Measurements from ENCODE around the gene LMBR1.
"Not testable (repeated sequence)": the region's sequence is repeated elsewhere in the genome, so short reads cannot be mapped to it uniquely, and the experiment has no call there.

LMBR1 gene

DNA sequence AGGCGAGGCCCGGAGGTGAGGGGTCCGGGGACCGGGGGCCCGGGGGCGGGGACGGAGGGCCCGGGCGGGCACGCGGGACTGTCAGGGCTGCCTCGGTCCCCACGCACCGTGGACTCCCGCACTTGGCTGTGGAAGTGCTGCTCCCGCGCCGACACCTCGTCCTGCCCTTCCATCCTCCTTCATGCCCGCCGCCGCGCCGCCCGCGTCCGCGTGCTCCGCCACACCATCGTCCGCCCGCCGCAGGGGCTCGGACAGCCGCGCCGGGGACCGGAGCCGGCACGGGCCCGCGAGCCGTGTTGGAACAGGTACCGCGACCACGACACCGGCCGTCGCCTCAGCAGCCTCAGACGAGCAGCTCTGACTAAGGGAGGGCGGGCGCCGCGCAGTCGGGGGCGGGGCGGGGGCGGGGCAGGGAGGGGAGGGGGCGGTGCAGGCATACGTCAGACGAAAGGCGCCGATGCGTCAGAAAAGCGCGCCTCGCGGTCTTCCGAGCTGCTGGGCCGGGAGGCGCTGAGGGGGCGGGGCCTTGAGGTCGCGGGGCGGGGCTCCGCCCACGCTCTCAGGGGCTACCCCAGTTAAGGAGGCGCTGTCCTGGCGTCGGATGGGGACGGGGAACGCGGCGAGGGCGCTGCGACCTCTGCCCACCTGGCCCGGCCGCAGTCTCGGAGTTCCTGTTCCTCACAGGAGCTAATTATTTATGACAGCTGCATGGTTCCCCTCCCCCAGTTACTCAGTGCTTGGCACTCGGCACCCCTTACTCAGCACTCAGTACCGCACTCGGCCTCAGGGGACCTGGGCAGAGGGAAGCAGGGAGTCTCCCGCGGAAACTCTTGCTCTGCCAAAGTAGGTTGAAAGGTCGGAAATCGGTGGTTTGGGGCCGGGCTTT lies at the start of gene LMBR1:
TSS of gene LMBR1 (minus strand) at position 363 of the 886 bp plus-strand sequence. CDS start at position 173, 190 bp downstream.
- DNase-seq, result peak; percentile 80 to 91

GRCh38 chr7:156942708-156943090 lies 49.7 kb upstream of the LMBR1 start:
- no peak for DNase-seq

DNA sequence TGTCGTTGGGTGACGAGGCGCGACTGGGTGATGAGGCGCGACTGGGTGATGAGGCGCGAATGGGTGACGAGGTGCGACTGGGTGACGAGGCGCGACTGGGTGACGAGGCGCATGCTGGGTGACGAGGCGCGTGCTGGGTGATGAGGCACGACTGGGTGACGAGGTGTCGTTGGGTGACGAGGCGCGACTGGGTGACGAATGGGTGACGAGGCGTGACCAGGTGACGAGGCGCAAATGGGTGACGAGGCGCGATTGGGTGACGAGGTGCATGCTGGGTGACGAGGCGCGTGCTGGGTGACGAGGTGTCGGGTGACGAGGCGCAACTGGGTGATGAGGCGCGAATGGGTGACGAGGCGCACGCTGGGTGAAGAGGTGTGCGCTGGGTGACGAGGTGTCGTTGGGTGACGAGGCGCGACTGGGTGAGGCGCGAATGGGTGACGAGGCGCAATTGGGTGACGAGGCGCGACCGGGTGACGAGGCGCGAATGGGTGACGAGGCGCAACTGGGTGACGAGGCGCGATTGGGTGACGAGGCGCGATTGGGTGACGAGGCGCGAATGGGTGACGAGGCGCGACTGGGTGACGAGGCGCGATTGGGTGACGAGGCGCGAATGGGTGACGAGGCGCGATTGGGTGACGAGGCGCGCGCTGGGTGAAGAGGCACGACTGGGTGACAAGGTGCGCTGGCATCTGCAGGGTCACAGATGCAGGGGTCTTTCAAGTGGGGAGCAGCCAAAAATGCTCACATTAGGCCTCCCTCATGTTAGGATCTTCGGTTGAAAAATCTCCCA lies 48.6 kb upstream of the LMBR1 start:
- no peak for DNase-seq

DNA sequence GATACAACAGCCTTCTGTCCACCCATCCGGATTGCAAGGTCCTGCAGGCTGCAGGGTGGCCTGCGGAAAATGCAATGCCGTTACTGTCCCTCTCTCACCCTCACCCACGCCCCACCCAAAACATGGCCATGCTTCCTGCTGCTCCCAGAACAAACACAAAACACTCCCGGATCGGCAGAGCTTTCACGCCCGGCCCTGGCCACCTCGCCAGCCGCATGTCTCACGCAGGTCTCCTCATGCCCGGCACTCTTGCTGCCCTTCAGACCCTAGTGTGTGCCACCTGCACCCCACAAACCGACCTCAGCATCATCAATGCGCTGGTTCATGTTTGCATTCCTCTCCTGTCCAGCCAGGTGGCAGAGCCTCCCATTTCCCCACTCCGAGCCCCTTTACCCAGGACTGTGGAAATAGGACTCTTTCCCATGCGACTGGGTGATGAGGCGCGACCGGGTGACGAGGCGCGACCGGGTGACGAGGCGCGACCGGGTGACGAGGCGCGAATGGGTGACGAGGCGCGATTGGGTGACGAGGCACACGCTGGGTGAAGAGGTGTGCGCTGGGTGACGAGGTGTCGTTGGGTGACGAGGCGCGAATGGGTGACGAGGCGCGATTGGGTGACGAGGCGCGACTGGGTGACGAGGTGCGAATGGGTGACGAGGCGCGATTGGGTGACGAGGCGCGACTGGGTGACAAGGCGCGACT lies 47.6 kb upstream of the LMBR1 start:
- no peak for DNase-seq

GRCh38 chr7:156936766-156937165 lies 43.8 kb upstream of the LMBR1 start:
- DNase-seq, result not testable (repeated sequence)

GRCh38 chr7:156935250-156935649 lies 42.3 kb upstream of the LMBR1 start:
- DNase-seq, result no peak

DNA sequence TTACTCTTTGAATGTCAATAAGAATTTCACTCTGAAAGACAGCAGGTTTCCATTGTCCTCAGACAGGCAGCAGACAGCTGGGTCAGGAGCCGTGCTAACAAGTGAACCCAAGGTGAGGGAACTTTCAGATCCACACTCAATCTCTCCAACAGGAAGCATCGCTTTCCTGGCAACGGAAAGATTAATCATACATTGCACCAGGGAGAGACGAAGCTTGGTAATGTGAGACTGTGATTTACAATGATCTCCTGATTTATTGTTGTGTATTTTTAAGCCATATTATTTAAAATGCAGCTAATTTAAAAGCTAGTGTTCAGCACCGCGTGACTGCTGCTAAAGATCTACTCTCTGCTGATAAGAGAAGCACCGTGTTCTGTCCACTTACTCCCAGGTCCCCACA lies 39.0 kb upstream of the LMBR1 start:
- no peak for DNase-seq

DNA sequence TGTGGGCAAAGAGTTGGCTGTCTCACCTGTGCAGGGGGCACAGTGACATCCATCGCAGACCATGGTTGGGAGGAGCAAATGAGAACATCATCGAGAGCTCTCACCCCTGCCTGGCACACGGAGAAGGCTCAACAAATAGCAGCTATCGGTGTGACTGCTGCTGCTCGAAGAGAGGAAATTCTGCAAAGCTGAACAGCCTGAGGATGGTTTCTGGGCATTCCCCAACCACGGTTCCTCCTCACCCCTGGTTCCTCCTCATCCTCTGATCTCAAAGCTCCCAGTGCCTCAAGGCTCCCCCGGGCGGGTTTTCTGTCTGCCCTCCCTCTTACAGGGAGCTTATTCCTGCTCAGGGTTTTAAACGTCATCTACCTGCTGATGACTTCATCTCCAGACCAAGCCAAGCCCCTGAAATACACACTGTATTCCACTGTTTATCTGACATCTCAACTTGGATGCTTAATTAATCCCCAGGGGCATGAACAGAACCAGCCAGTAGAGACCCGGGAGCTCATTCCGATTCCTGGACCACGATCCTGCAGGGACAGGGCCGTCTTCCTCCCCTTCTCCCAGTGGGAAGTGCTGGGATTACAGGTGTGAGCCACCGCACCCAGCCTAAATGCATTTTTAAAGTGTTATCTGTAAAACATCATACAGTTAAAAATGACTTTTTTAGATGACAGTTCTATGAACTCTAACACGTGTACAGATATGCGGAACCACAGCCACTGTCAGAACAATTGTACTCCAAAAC lies 37.0 kb upstream of the LMBR1 start:
- DNase-seq, result no peak

- DNase-seq, result no peak
Observed at GRCh38 chr7:156928406-156928747, 35.4 kb upstream of the LMBR1 start.

GRCh38 chr7:156927571-156928405 lies 34.8 kb upstream of the LMBR1 start:
- DNase-seq, result no peak

GRCh38 chr7:156925821-156926220 lies 32.8 kb upstream of the LMBR1 start:
- not testable (repeated sequence) for DNase-seq

DNA sequence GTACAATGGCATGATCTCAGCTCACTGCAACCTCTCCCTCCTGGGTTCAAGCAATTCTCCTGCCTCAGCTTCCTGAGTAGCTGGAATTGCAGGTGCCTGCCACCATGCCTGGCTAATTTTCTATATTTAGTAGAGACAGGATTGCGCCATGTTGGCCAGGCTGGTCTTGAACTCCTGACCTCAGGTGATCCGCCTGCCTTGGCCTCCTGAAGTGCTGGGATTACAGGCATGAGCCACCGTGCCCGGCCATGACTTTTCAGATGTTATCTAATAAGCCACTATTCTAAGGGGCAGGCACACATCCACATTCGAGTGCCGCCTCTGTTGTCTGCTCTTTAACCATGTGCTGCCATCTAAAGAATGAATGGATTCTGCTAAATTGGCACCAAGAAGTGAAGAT lies 29.3 kb upstream of the LMBR1 start:
- not testable (repeated sequence) for DNase-seq

DNA sequence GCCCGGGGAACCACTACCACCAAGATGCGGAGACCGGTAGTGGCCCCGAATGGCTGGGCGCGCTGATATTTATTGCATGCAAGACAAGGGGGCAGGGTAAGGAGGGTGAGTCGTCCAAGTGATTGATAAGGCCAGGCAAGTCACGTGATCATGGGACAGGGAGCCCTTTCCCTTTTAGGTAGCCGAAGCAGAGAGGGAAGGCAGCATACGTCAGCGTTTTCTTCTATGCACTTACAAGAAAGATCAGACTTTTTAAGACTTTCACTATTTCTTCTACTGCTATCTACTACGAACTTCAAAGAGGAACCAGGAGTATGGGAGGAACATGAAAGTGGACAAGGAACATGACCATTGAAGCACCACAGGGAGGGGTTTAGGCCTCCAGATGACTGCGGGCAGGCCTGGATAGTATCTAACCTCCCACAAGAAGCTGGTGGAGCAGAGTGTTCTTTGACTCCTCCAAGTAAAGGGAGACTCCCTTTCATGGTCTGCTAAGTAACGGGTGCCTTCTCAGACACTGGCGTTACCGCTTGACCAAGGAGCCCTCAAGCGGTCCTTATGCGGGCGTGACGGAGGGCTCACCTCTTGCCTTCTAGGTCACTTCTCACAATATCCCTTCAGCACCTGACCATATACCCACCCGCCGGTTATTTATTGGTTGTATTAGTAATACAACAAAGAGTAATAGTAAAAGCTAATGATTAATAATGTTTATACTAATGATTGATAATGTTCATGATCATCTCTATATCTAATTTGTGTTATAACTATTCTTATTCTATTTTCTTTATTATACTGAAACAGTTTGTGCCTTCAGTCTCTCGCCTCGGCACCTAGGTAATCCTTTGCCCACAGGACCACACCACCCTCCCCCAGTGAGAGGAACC lies 27.7 kb upstream of the LMBR1 start:
- DNase-seq, result not testable (repeated sequence)

DNA sequence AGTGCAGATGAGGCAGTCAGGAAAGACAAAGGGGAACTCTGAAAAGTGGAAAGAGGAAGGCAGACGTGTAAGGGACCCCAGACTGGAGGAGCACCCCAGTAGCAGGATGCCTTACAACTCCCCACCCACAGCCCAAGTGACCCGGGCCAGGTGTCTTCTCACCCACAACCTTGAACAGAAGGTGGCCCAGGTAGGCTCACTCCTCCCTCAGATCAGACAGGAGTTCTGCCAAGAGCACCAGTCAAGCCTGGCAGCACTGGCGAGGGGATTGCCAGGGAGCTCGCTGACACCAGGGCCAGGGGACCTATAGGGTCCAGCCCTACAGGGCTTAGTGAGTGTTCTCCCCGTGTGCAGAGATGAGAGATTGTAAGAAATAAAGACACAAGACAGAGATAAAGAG lies 27.1 kb upstream of the LMBR1 start:
- DNase-seq, result no peak

- no peak for DNase-seq
Observed at GRCh38 chr7:156919132-156919713, 26.2 kb upstream of the LMBR1 start.

DNA sequence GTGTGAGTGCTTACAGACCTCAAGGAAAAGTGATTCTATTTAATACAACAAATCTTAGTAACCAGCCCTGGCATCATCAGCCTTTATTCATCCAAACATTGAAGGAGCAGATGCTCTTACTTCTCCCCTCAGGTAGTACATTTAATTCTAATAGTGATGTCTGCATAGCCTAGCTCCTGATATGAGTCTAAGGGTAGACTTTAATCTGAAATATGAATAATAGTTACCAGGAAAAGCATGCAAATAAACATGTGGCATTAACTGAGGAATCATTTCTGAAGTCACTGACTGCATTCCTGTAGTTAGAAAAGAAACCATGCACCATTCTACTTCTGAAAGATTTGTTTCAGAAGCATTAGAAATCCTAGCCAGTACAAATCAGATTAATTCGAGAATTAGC lies 25.7 kb upstream of the LMBR1 start:
- DNase-seq, result no peak

- not testable (repeated sequence) for DNase-seq
Observed at GRCh38 chr7:156909574-156910252, 16.7 kb upstream of the LMBR1 start.

DNA sequence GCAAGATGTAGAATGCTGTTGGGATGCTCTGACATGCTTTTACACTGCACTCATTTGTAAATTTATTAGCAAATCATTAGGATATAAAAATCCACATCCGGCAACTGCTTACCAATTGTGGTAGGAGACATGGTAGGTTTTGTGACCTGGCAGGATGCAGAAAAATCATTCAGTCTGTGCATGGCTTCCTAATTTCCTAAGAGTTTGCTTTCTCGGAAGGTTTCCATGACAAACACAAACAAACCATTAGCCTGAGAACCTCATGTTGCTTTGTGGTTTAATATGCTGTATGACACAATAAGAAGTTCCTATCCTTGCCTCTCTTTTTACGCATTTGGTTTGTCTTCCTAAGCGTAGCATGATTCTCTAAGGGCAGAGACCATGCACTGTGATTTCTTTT lies 14.7 kb upstream of the LMBR1 start:
- no peak for DNase-seq

DNA sequence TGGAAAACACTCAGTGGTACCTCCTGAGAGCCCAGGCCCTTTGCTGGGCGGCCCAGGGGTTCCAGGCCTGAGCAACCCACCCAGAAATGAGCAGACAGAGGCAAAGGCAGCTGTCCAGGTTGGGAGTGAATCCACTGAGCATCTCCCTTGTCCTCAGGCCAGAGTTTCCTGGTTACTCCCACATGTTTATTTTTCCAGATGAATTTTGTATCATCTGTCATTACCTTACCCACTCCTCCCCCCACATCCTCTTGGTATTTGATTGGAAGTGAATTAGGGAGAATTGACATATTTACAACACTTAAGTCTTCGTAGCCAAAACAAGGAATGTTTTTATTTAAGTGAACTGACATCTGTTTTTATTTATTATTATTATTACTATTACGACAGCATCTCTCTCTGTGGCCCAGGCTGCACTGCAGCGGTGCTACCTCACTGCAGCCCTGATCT lies 13.2 kb upstream of the LMBR1 start:
- no peak for DNase-seq
